ENCODE measurements around the gene EFCAB8. TPM values are rescaled to one million over a fixed set of nuclear protein-coding genes. Genes with fewer than 3 reads are reported as not detected.

Gene EFCAB8
- total and polyA plus RNA-seq, 2 experiments from 2014 or later = 0.53 TPM; not detected in 1

DNA sequence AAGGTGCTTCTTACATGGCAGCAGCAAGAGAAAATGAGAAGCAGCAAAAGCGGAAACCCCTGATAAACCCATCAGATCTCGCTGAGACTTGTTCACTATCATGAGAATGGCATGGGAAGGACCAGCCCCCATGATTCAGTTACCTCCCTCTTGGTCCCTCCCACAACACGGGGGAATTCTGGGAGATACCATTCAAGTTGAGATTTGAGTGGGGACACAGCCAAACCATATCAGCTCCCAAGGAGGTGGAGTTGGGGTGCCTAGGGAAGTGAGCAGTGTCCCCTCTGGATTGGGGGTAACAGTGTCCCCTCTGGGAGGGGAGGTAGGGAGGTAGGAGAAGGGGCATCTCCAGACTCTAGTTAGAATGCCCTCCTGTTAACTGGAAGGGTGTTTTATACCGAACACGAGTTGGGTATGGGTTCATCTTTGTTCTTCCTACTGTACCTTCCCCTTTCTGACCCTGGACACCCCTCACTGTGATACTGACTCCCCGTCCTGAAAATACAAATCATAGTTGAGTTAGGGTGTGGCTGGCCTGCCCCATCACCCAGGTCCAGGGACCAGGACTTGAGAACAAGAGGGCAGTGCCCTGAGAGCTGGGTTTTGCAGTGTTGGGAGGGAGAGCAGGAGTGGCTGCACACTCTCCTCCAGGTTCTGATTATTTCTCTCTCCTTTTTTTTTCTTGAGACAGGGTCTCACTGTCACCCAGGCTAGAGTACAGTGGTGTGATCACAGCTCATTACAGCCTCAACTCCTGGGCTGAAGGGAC, 62.0 kb downstream of the EFCAB8 start:
- no peaks in the 10 kb centered on the region for H3K4me1 ChIP-seq (ENCODE audit: insufficient read depth)
- no peak for DNase-seq (ENCODE audit: low spot score)

DNA sequence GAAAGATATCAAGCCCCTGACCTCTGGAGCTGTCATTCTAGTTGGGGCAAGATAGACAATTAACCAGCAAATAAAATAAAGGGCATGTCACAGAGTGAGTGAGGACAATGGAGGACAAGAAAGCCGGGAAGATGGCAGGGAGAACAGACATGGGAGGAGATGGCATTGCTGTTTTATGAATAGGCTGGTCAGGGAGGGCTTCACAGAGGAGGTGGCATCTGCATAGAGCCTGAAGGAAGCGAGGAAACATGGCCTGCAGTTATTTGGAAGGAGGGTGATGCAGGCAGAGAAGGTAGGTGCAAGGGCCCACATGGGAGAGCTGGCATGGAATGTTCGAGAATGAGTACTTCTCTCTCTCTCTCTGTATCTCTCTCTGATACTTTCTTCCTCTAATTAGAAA, 63.7 kb downstream of the EFCAB8 start:
- 87% methylated on average over 3 of the region's 3 CpGs for WGBS (ENCODE audit: low lambda C conversion rate, missing lambda C conversion rate)
- no peak overlapping the region for H3K4me3 ChIP-seq
- H3K4me2 ChIP-seq = no peak overlapping the region
- no peaks in the 10 kb centered on the region for H3K9me3 ChIP-seq (ENCODE audit: low read depth)
- TF ChIP-seq CTCF (IDR thresholded peaks at IDR 0.05; ENCODE audit: poor library complexity) = no peak
- no peak for TF ChIP-seq EZH2phosphoT487 (IDR thresholded peaks at IDR 0.05; ENCODE audit: low read depth, severe bottlenecking, unreplicated experiment)
- no peak for TF ChIP-seq EZH2 (IDR thresholded peaks at IDR 0.05; ENCODE audit: borderline replicate concordance)
- H3K9me2 ChIP-seq (replicated peaks; ENCODE audit: insufficient read depth) = no peaks in the 10 kb centered on the region
- H3K4me1 ChIP-seq (ENCODE audit: insufficient read depth) = no peaks in the 10 kb centered on the region
- H2AFZ ChIP-seq = no peak overlapping the region
- no peaks in the 10 kb centered on the region for H3K36me3 ChIP-seq (replicated peaks; ENCODE audit: insufficient read depth, low read depth)
- DNase-seq (ENCODE audit: low spot score) = no peak
- no peaks in the 10 kb centered on the region for H4K20me1 ChIP-seq (ENCODE audit: insufficient read depth, poor library complexity, severe bottlenecking)
- H3K79me2 ChIP-seq = no peaks in the 10 kb centered on the region
- no peak overlapping the region for H3K27ac ChIP-seq
- no peaks in the 10 kb centered on the region for H3K27me3 ChIP-seq

More for the DNA sequence above, 62.0 kb downstream of the EFCAB8 start:
- H4K20me1 ChIP-seq (ENCODE audit: insufficient read depth, poor library complexity, severe bottlenecking) = no peaks in the 10 kb centered on the region
- WGBS (ENCODE audit: low lambda C conversion rate, missing lambda C conversion rate) = 83% methylated on average over 6 of the region's 6 CpGs
- no peak overlapping the region for H2AFZ ChIP-seq
- no peaks in the 10 kb centered on the region for H3K9me2 ChIP-seq (replicated peaks; ENCODE audit: insufficient read depth)
- no peaks in the 10 kb centered on the region for H3K79me2 ChIP-seq
- H3K4me3 ChIP-seq = no peak overlapping the region
- H3K9me3 ChIP-seq (ENCODE audit: low read depth) = peaks cover 3% of the 10 kb centered on the region
- H3K4me2 ChIP-seq = no peak overlapping the region
- no peaks in the 10 kb centered on the region for H3K27me3 ChIP-seq
- TF ChIP-seq EZH2phosphoT487 (IDR thresholded peaks at IDR 0.05; ENCODE audit: low read depth, severe bottlenecking, unreplicated experiment) (no peak), EZH2 (IDR thresholded peaks at IDR 0.05; ENCODE audit: borderline replicate concordance) (no peak), CTCF (IDR thresholded peaks at IDR 0.05; ENCODE audit: poor library complexity) (no peak)
- no peaks in the 10 kb centered on the region for H3K36me3 ChIP-seq (replicated peaks; ENCODE audit: insufficient read depth, low read depth)
- no peak overlapping the region for H3K27ac ChIP-seq

DNA sequence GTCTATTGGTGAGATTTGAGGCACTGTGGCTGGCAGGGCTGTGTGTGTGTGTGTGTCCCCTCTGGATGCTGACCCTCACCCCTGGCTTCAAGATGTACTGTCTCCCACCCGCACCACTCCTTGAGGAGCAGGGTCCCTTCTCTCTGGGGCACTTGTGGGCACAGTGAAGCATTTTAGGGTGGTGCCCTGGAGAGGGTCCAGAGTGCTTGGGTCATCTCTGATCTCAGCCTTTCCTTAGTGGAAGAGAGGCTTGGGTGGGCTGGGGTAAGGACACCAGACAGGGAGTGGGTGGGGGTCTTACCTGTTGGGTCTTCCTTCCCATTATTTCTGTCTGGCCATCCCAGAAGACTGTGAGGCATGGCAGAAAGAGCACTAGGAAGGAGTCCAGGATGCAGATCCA, 66.1 kb downstream of the EFCAB8 start:
- H3K36me3 ChIP-seq (replicated peaks; ENCODE audit: insufficient read depth, low read depth) = no peaks in the 10 kb centered on the region
- DNase-seq (ENCODE audit: low spot score) = no peak
- TF ChIP-seq CTCF (IDR thresholded peaks at IDR 0.05; ENCODE audit: poor library complexity) = no peak
- no peak for TF ChIP-seq EZH2 (IDR thresholded peaks at IDR 0.05; ENCODE audit: borderline replicate concordance)
- no peak for TF ChIP-seq EZH2phosphoT487 (IDR thresholded peaks at IDR 0.05; ENCODE audit: low read depth, severe bottlenecking, unreplicated experiment)
- H4K20me1 ChIP-seq (ENCODE audit: insufficient read depth, poor library complexity, severe bottlenecking) = no peaks in the 10 kb centered on the region
- no peaks in the 10 kb centered on the region for H3K9me3 ChIP-seq (ENCODE audit: low read depth)
- no peaks in the 10 kb centered on the region for H3K27me3 ChIP-seq
- no peak overlapping the region for H3K4me2 ChIP-seq
- no peak overlapping the region for H3K4me3 ChIP-seq
- H3K9me2 ChIP-seq (replicated peaks; ENCODE audit: insufficient read depth) = no peaks in the 10 kb centered on the region
- no peaks in the 10 kb centered on the region for H3K4me1 ChIP-seq (ENCODE audit: insufficient read depth)
- no peak overlapping the region for H2AFZ ChIP-seq
- 95% methylated on average over 1 of the region's 1 CpG for WGBS (ENCODE audit: low lambda C conversion rate, missing lambda C conversion rate)
- H3K27ac ChIP-seq = no peak overlapping the region
- H3K79me2 ChIP-seq = no peaks in the 10 kb centered on the region
